ENCODE data around the gene HEYL. TPM values are rescaled to one million over a fixed set of nuclear protein-coding genes. Genes with fewer than 3 reads are reported as not detected.
"Not testable (repeated sequence)": the region's sequence is repeated elsewhere in the genome, so short reads cannot be mapped to it uniquely, and the experiment has no call there.

Gene HEYL
- total and polyA plus RNA-seq, 5 donors, result 22.6 to 50.5 (median 32.3) TPM

- intact Hi-C loops (cut with DNase I), result loop anchor here in 3 of 4 donors (5.0 to 10.0 kb wide), 3 partner anchors 43 to 186 kb away; no protein-coding TSS in a partner anchor
- H3K9me3 ChIP-seq (ENCODE audit: control insufficient read depth, low read length), result no peaks in the 10 kb centered on the region
- H3K27me3 ChIP-seq (ENCODE audit: control insufficient read depth, insufficient read depth), result no peaks in the 10 kb centered on the region
- H3K4me3 ChIP-seq (ENCODE audit: low read length), result no peak overlapping the region
- no peak overlapping the region for H3K27ac ChIP-seq (ENCODE audit: low read length)
- peak in 1 of 2 donors; percentile 8 for ATAC-seq
- no peaks in the 10 kb centered on the region for H3K4me1 ChIP-seq (ENCODE audit: control insufficient read depth, insufficient read depth, low read length)
- DNase-seq, result no peak
- 80% methylated on average over 8 of the region's 8 CpGs for WGBS
Measured at GRCh38 chr1:39608921-39609320, 30.5 kb downstream of the HEYL start.

DNA sequence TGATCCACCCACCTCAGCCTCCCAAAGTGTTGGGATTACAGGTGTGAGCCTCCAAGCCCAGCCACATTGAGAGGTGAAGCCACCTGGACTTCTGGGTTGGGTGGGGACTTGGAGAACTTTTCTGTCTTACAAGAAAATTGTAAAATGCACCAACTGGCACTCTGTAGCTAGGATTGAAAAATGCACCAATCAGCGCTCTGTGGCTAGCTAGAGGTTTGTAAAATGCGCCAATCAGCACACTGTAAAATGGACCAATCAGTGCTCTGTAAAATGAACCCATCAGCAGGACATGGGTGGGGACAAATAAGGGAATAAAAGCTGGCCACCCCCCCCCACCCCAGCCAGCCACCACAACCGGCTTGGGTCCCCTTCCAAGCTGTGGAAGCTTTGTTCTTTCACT lies 35.8 kb downstream of the HEYL start:
- 88% methylated on average over 3 of the region's 3 CpGs for whole genome bisulfite sequencing

GRCh38 chr1:39601667-39602255 lies 37.7 kb downstream of the HEYL start:
- not testable (repeated sequence) for H3K27me3 ChIP-seq (ENCODE audit: control insufficient read depth, insufficient read depth); H3K9me3 ChIP-seq (ENCODE audit: control insufficient read depth, low read length); H3K27ac ChIP-seq (ENCODE audit: low read length); ATAC-seq; H3K4me3 ChIP-seq (ENCODE audit: low read length); DNase-seq; H3K4me1 ChIP-seq (ENCODE audit: control insufficient read depth, insufficient read depth, low read length)
- intact Hi-C loops (cut with DNase I), result loop anchor here in 2 of 4 donors (5.0 to 10.0 kb wide), 2 partner anchors 111 to 193 kb away; no protein-coding TSS in a partner anchor
- WGBS, result 92% methylated on average over 8 of the region's 8 CpGs

More for the DNA sequence above, 35.8 kb downstream of the HEYL start:
- not testable (repeated sequence) for H3K9me3 ChIP-seq (ENCODE audit: control insufficient read depth, low read length); ATAC-seq; H3K4me1 ChIP-seq (ENCODE audit: control insufficient read depth, insufficient read depth, low read length); DNase-seq; H3K4me3 ChIP-seq (ENCODE audit: low read length); H3K27ac ChIP-seq (ENCODE audit: low read length); H3K27me3 ChIP-seq (ENCODE audit: control insufficient read depth, insufficient read depth)
- intact Hi-C loops (cut with DNase I), result loop anchor here in 2 of 4 donors (5.0 to 10.0 kb wide), 2 partner anchors 109 to 191 kb away; no protein-coding TSS in a partner anchor

DNA sequence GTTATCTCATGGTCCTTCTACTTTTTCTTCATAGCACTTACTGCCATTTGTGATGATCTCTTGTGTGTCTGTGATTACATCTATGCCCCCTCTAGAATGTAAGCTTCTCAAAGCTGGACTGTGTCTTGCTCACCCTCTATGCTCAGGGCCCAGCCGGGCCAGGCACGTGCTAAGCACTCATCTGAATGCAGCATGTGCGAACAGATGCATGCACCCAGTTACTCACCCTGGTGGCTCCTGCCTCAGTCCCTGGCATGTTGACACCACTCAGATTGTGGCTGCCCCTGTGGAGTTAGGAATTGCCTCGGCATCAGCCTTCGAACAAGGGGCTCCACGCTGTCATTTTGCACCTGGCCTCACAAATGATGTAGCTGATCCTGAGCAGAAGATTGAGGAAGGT lies 43.3 kb downstream of the HEYL start:
- H3K4me3 ChIP-seq (ENCODE audit: low read length), result no peak overlapping the region
- ATAC-seq, result no peak

DNA sequence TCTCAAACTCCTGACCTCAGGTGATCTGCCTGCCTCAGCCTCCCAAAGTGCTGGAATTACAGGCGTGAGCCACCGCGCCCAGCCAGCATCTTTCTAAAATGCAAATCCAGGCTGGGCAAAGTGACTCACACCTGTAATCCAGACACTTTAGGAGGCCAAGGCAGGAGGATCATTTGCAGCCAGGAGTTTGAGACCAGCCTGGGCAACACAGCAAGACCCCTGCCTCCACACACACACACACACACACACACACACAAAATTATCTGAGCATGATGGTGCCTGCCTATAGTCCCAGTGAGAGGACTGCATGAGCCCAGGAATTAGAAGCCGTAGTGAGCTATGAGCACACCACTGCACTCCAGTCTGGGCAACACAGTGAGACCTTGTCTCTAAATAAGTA lies 46.1 kb downstream of the HEYL start:
- intact Hi-C loops (cut with DNase I), result no loop called here
- H3K27ac ChIP-seq (ENCODE audit: low read length), result no peak overlapping the region
- DNase-seq (no peak), ATAC-seq (no peak)
- H3K4me3 ChIP-seq (ENCODE audit: low read length), result no peak overlapping the region
- no peaks in the 10 kb centered on the region for H3K27me3 ChIP-seq (ENCODE audit: control insufficient read depth, insufficient read depth)
- WGBS, result 93% methylated on average over 4 of the region's 4 CpGs
- H3K4me1 ChIP-seq (ENCODE audit: control insufficient read depth, insufficient read depth, low read length), result no peaks in the 10 kb centered on the region
- no peaks in the 10 kb centered on the region for H3K9me3 ChIP-seq (ENCODE audit: control insufficient read depth, low read length)

More for the DNA sequence above, 43.3 kb downstream of the HEYL start:
- WGBS, result 78% methylated on average over 6 of the region's 6 CpGs
- intact Hi-C loops (cut with DNase I), result no loop called here
- Histone ChIP-seq H3K4me1 (ENCODE audit: control insufficient read depth, insufficient read depth, low read length) (no peaks in the 10 kb centered on the region), H3K9me3 (ENCODE audit: control insufficient read depth, low read length) (no peaks in the 10 kb centered on the region), H3K27ac (ENCODE audit: low read length) (no peak overlapping the region), H3K27me3 (ENCODE audit: control insufficient read depth, insufficient read depth) (no peaks in the 10 kb centered on the region)
- DNase-seq, result no peak

- Histone ChIP-seq H3K9me3 (ENCODE audit: control insufficient read depth, low read length) (no peaks in the 10 kb centered on the region), H3K27ac (ENCODE audit: low read length) (no peak overlapping the region), H3K4me1 (ENCODE audit: control insufficient read depth, insufficient read depth, low read length) (no peaks in the 10 kb centered on the region), H3K4me3 (ENCODE audit: low read length) (no peak overlapping the region), H3K27me3 (ENCODE audit: control insufficient read depth, insufficient read depth) (no peaks in the 10 kb centered on the region)
- intact Hi-C loops (cut with DNase I), result no loop called here
- ATAC-seq (no peak), DNase-seq (no peak)
- 91% methylated on average over 4 of the region's 4 CpGs for WGBS
Measured at GRCh38 chr1:39592069-39592468, 47.4 kb downstream of the HEYL start.

DNA sequence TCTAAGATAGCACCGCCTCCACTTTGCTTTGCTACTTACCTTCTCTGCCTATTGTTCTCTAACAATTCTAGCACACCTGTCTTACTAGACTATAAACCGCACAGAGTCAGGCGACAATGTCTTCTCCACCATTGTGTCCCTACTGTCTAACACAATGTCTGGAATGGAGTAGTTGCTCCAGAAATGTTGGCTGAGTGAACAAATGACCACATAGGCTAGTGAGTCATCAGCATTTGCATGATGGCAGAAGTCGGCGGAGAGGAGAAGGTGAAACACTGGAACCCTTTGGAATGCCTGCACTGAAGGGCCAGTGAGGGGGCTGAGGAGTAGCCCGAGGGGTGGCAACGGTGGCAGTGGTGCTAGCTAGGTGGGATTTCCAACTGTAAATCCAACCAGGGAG lies 48.9 kb downstream of the HEYL start:
- intact Hi-C loops (cut with DNase I), result no loop called here
- Histone ChIP-seq H3K4me1 (ENCODE audit: control insufficient read depth, insufficient read depth, low read length) (no peaks in the 10 kb centered on the region), H3K9me3 (ENCODE audit: control insufficient read depth, low read length) (no peaks in the 10 kb centered on the region), H3K27me3 (ENCODE audit: control insufficient read depth, insufficient read depth) (no peaks in the 10 kb centered on the region), H3K4me3 (ENCODE audit: low read length) (no peak overlapping the region), H3K27ac (ENCODE audit: low read length) (no peak overlapping the region)
- no peak for DNase-seq
- ATAC-seq, result no peak
- WGBS, result 87% methylated on average over 7 of the region's 7 CpGs

DNA sequence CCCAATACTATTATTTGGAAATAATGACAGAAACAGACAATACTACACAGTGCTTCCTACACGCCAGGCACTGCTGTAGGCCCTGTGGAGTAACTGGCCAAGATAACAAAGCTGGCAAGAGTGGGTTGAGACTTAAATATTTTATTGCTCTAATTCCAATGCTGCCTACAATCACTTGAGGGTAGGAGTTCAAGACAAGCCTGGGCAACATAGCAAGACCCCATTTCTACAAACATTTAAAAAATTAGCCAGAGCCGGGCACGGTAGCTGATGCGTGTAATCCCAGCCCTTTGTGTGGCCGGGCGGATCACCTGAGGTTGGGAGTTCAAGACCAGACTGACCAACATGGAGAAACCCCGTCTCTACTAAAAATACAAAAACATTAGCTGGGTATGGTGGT lies 53.5 kb downstream of the HEYL start:
- no peak for DNase-seq
- Histone ChIP-seq H3K4me3 (ENCODE audit: low read length) (no peak overlapping the region), H3K4me1 (ENCODE audit: control insufficient read depth, insufficient read depth, low read length) (no peaks in the 10 kb centered on the region), H3K9me3 (ENCODE audit: control insufficient read depth, low read length) (no peaks in the 10 kb centered on the region), H3K27ac (ENCODE audit: low read length) (no peak overlapping the region), H3K27me3 (ENCODE audit: control insufficient read depth, insufficient read depth) (no peaks in the 10 kb centered on the region)
- ATAC-seq, result no peak
- 95% methylated on average over 7 of the region's 7 CpGs for WGBS
- intact Hi-C loops (cut with DNase I), result no loop called here

DNA sequence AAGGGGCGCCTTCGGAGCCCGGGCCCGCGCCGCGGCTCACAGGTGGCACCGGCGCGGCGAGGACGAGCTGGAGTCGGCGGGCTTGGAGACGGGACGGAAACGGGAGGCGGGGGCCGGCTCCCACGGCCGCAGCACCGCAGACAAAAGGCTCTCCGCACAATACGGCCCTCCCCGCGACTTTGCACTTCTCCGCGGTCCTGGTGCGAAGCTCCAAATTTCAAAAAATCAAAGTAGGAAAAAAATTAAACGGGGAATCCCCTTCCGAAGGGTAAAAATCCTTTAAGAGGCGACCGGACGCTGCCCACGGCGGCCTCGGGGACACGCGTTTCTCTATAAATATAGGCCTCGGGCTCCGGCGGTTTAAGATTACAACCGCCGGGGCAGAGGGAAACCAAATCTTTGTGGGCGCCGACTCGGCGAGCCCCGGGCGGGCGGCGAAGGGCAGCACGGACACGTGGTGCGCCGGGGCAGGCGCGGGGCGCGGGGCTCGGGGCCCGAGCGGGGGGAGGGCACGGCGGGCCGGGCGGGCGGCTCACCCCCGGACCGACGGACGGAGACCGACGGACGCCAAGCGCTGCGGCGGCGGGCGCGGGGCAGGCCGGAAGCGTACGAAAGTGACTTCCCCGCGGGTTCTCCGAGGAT lies 63.3 kb downstream of the HEYL start:
- Histone ChIP-seq H3K27ac (ENCODE audit: low read length) (peak overlapping the region; percentile 46), H3K4me3 (ENCODE audit: low read length) (peak overlapping the region; percentile 97), H3K4me1 (ENCODE audit: control insufficient read depth, insufficient read depth, low read length) (peaks cover 5% of the 10 kb centered on the region), H3K9me3 (ENCODE audit: control insufficient read depth, low read length) (no peaks in the 10 kb centered on the region), H3K27me3 (ENCODE audit: control insufficient read depth, insufficient read depth) (no peaks in the 10 kb centered on the region)
- intact Hi-C loops (cut with DNase I), result no loop called here
- ATAC-seq, result peak; percentile 33 to 40
- DNase-seq, result peak; percentile 23 to 75 (median 72)
- under 1% methylated on average over 87 of the region's 87 CpGs for WGBS

DNA sequence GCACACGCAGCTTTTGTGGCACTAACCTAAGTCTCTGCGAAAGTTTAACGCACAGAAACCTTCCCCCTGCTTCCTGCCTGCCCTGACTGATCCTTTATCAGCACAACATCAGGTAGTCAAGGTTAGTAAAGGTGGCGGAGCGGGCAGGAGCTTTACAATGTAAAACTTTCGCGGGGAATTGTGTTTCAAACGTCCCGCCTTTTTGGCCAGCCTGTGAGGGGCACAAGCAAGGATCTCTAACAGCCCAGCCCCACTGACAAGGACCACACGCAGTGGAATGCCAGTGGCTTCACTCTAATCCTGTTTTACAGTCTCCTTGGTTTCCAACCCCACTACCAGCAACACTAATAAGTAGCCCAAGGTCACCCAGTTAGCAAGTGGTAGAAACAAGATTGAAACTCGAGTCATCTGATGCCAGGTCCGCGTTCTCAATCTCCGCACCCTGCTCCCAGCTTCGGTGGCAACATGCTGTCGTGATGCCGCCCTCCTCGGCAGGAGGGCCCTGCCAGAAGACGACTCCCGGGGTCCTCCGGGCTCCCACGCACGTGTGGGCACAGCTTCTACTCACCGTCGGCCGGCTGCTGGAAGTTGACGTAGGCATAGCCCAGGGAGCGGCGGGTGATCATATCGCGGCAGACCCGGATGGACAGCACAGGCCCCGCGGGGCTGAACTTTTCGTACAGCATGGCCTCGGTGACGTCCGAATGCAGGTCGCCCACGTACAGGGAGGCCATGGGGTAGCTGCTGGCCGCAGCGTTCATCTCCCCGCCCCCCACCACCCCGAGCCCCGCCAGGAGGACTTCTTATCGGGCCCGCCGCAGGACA lies 64.0 kb downstream of the HEYL start:
- H3K4me1 ChIP-seq (ENCODE audit: control insufficient read depth, insufficient read depth, low read length), result peaks cover 7% of the 10 kb centered on the region
- H3K4me3 ChIP-seq (ENCODE audit: low read length), result peak overlapping the region; percentile 97
- ATAC-seq (peak; percentile 58 to 67), DNase-seq (peak; percentile 71 to 84 (median 80))
- no peaks in the 10 kb centered on the region for H3K27me3 ChIP-seq (ENCODE audit: control insufficient read depth, insufficient read depth)
- 3% methylated on average over 48 of the region's 48 CpGs for WGBS
- peak overlapping the region; percentile 71 for H3K27ac ChIP-seq (ENCODE audit: low read length)
- intact Hi-C loops (cut with DNase I), result no loop called here
- no peaks in the 10 kb centered on the region for H3K9me3 ChIP-seq (ENCODE audit: control insufficient read depth, low read length)

- peak; percentile 18 to 20 for ATAC-seq
- WGBS, result 25% methylated on average over 5 of the region's 5 CpGs
- Histone ChIP-seq H3K4me3 (ENCODE audit: low read length) (peak overlapping the region; percentile 97), H3K27ac (ENCODE audit: low read length) (peak overlapping the region; percentile 71), H3K9me3 (ENCODE audit: control insufficient read depth, low read length) (no peaks in the 10 kb centered on the region), H3K4me1 (ENCODE audit: control insufficient read depth, insufficient read depth, low read length) (peaks cover 7% of the 10 kb centered on the region), H3K27me3 (ENCODE audit: control insufficient read depth, insufficient read depth) (no peaks in the 10 kb centered on the region)
- no peak for DNase-seq
- intact Hi-C loops (cut with DNase I), result no loop called here
Measured at GRCh38 chr1:39574646-39575045, 64.8 kb downstream of the HEYL start.
